Measurements from ENCODE around the gene NLGN1. TPM values are rescaled to one million over a fixed set of nuclear protein-coding genes. Genes with fewer than 3 reads are reported as not detected.

Gene NLGN1
- total and polyA plus RNA-seq, 2 of the 8 experiments (the other 6 are each of a cell fraction or from before 2014, with no cell fraction given): 7.8 to 14.8 TPM

DNA sequence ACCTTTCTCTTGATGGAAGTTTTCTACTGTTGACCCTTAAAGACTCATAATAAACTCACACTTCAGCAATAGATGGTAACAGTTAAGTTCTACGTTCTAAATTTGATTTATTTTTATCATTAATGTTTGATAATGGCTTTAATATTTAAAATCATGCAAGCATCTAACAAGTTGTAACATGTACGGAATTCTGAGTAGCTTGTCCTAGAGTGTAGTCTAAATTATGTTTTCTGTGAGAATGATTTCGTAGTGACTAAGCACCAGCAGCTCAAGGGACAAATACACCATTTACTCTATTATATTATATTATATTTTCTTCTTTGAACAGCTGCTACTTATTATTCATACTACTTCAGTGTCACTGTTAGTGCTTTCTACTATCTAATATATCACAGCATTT, 345.6 kb downstream of the NLGN1 start:
- H4K8ac ChIP-seq (ENCODE audit: extremely low read depth, insufficient read depth, low read length): no peak overlapping the region
- TF ChIP-seq RXRA (IDR thresholded peaks at IDR 0.05; ENCODE audit: insufficient read depth, low read depth, low read length) (no peak), BACH1 (IDR thresholded peaks at IDR 0.05; ENCODE audit: low read length) (no peak), SIX5 (IDR thresholded peaks at IDR 0.05; ENCODE audit: low read depth, low read length) (no peak), TCF12 (IDR thresholded peaks at IDR 0.05; ENCODE audit: low read depth, low read length) (no peak), KDM5A (IDR thresholded peaks at IDR 0.05; ENCODE audit: low read length) (no peak), ASH2L (IDR thresholded peaks at IDR 0.05; ENCODE audit: low read length) (no peak), TAF7 (optimal IDR thresholded peaks at IDR 0.05; ENCODE audit: borderline replicate concordance, low read depth, low read length) (no peak), TBP (IDR thresholded peaks at IDR 0.05; ENCODE audit: low read depth, low read length) (no peak), SUZ12 (IDR thresholded peaks at IDR 0.05; ENCODE audit: low read length) (no peak), TEAD4 (IDR thresholded peaks at IDR 0.05; ENCODE audit: low read depth, low read length) (no peak), SP1 (IDR thresholded peaks at IDR 0.05; ENCODE audit: low read depth, low read length) (no peak), POLR2AphosphoS5 (IDR thresholded peaks at IDR 0.05; ENCODE audit: low read depth, low read length) (no peak)
- TF ChIP-seq, protein P1, sequence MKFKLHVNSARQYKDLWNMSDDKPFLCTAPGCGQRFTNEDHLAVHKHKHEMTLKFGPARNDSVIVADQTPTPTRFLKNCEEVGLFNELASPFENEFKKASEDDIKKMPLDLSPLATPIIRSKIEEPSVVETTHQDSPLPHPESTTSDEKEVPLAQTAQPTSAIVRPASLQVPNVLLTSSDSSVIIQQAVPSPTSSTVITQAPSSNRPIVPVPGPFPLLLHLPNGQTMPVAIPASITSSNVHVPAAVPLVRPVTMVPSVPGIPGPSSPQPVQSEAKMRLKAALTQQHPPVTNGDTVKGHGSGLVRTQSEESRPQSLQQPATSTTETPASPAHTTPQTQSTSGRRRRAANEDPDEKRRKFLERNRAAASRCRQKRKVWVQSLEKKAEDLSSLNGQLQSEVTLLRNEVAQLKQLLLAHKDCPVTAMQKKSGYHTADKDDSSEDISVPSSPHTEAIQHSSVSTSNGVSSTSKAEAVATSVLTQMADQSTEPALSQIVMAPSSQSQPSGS (IDR thresholded peaks at IDR 0.05; ENCODE audit: low read length): no peak
- no peaks in the 10 kb centered on the region for H3K36me3 ChIP-seq (ENCODE audit: control insufficient read depth in 2 of 4, insufficient read depth in 4 of 4, low read length in 3 of 4)
- H4K5ac ChIP-seq (ENCODE audit: insufficient read length, low read depth, low read length): no peak overlapping the region
- no peak overlapping the region for H3K14ac ChIP-seq (ENCODE audit: insufficient read length)
- H2AFZ ChIP-seq (ENCODE audit: low read length): no peak overlapping the region
- CTCF ChIA-PET (ENCODE audit: partially characterized antibody): interaction anchor here (1.6 kb wide), 1 partner anchor 18 kb away, joined by 4 read pairs; no protein-coding TSS in a partner anchor
- no peak overlapping the region for H3K9ac ChIP-seq (replicated peaks in 1 of 4; ENCODE audit: extremely low read depth in 1 of 4, low read depth in 3 of 4, low read length in 3 of 4)
- POLR2A ChIA-PET (ENCODE audit: partially characterized antibody): no interaction called here
- H3K27me3 ChIP-seq (replicated peaks in 1 of 4; ENCODE audit: control insufficient read depth in 3 of 4, extremely low read depth in 1 of 4, insufficient read depth in 3 of 4, low read length in 3 of 4): no peaks in the 10 kb centered on the region
- FAIRE-seq: no peak
- H2BK20ac ChIP-seq (ENCODE audit: low read length): no peak overlapping the region
- no peaks in the 10 kb centered on the region for H3K23me2 ChIP-seq (ENCODE audit: low read depth, low read length)
- WGBS, 2 experiments (ENCODE audit: extremely low coverage in 1 of 2, insufficient coverage in 1 of 2, insufficient read length in 1 of 2, insufficient replicate concordance in 2 of 2, low coverage in 1 of 2, low lambda C conversion rate in 2 of 2, missing lambda C conversion rate in 1 of 2): 90% methylated on average over 3 of the region's 3 CpGs; no CpG with 5 or more reads in 1 of the 2 experiments
- no peak overlapping the region for H2BK15ac ChIP-seq (ENCODE audit: low read length)
- H2BK12ac ChIP-seq (ENCODE audit: low read depth, low read length): no peak overlapping the region
- no peaks in the 10 kb centered on the region for H4K20me1 ChIP-seq (replicated peaks in 1 of 2; ENCODE audit: control insufficient read depth in 1 of 2, insufficient read depth in 2 of 2, low read length in 2 of 2)
- no peaks in the 10 kb centered on the region for H3K79me2 ChIP-seq (ENCODE audit: control insufficient read depth in 1 of 2, insufficient read depth in 2 of 2, low read length in 2 of 2)
- H4K91ac ChIP-seq (replicated peaks; ENCODE audit: insufficient read length, low read length): no peak overlapping the region
- H3K56ac ChIP-seq (replicated peaks; ENCODE audit: insufficient read length, low read depth, low read length): no peak overlapping the region
- H2AK5ac ChIP-seq (ENCODE audit: low read depth, low read length): no peak overlapping the region
- no peak overlapping the region for H3K27ac ChIP-seq (ENCODE audit: low read depth, low read length)
- peaks cover 0 to 3% (median 0%) of the 10 kb centered on the region in 4 experiments; a peak in 2 of 7 replicates for H3K4me1 ChIP-seq (replicated peaks in 1 of 4; ENCODE audit: control insufficient read depth in 3 of 4, insufficient read depth in 4 of 4, low read length in 3 of 4)
- no peak overlapping the region for H2BK120ac ChIP-seq (replicated peaks; ENCODE audit: low read depth, low read length)
- no peak overlapping the region for H3K4me2 ChIP-seq (ENCODE audit: insufficient read depth in 1 of 2, low read depth in 2 of 2, low read length in 2 of 2)
- no peaks in the 10 kb centered on the region for H3K79me1 ChIP-seq (ENCODE audit: low read depth, low read length)
- no peak overlapping the region for H2BK5ac ChIP-seq (ENCODE audit: low read depth, low read length)
- DNase-seq (ENCODE audit: low read depth in 1 of 2, low spot score in 2 of 2): no peak
- H3K4me3 ChIP-seq (ENCODE audit: extremely low read depth in 1 of 4, insufficient read depth in 2 of 4, low read depth in 3 of 4, low read length in 4 of 4): no peak overlapping the region
- H3K18ac ChIP-seq (ENCODE audit: extremely low read depth, low read length): no peak overlapping the region
- H3K23ac ChIP-seq (ENCODE audit: insufficient read length): no peak overlapping the region
- no peaks in the 10 kb centered on the region for H3K9me3 ChIP-seq (ENCODE audit: insufficient read depth in 2 of 2, low read depth in 1 of 2, low read length in 1 of 2)
- no peak overlapping the region for H3K4ac ChIP-seq (replicated peaks; ENCODE audit: insufficient read length, low read depth, low read length)
